Heart right ventricle (tissue), 16 donors: ENCODE data around the gene POU2F3. TPM values are rescaled to one million over a fixed set of nuclear protein-coding genes. Genes with fewer than 3 reads are reported as not detected.

ENCODE experiments used
- ATAC-seq, 8 donors: fragments of 200-7000 bp; cut with Tn5 transposase; one replicate each; pipeline ENCODE4 v1.9.1; 2020; ENCODE audit warnings: mild to moderate bottlenecking in 8 of 8, moderate library complexity in 8 of 8, moderate number of reproducible peaks in 1 of 8
- DNase-seq, 2 donors: peaks; one replicate each; pipeline ENCODE4 v3.0.0-alpha.2; 2020
- H3K27ac ChIP-seq, 10 donors: fragments of 200-600 bp; sonication (generic) in 2 of 10; one replicate each; pipeline versions ENCODE4 v1.5.0 to v1.8.0; 2020 to 2022; ENCODE audit warnings: mild to moderate bottlenecking in 3 of 10
- H3K27me3 ChIP-seq, 7 donors: fragments of 200-600 bp; one replicate each; pipeline ENCODE4 v1.8.0; 2021 to 2022; ENCODE audit warnings: mild to moderate bottlenecking in 2 of 7
- H3K36me3 ChIP-seq, 9 donors: fragments of 200-600 bp; sonication (generic) in 1 of 9; one replicate each; pipeline versions ENCODE4 v1.5.0 to v1.8.0; 2020 to 2022; ENCODE audit warnings: mild to moderate bottlenecking in 2 of 9
- H3K4me1 ChIP-seq, 9 donors: fragments of 200-600 bp; sonication (generic) in 1 of 9; one replicate each; pipeline versions ENCODE4 v1.5.0 to v1.8.0; 2020 to 2022; ENCODE audit warnings: mild to moderate bottlenecking in 4 of 9
- H3K4me3 ChIP-seq, 10 donors: fragments of 200-600 bp; sonication (generic) in 2 of 10; one replicate each; pipeline versions ENCODE4 v1.5.0 to v1.8.0; 2020 to 2022; ENCODE audit warnings: mild to moderate bottlenecking in 7 of 10, moderate library complexity in 2 of 10
- H3K9me3 ChIP-seq, 11 donors: fragments of 200-600 bp in 10 of 11; sonication (generic) in 2 of 11; one replicate each; pipeline versions ENCODE4 v1.5.0 to v1.8.0; 2013 to 2022; ENCODE audit warnings: mild to moderate bottlenecking in 2 of 11, control low read depth in 1 of 11, moderate library complexity in 1 of 11
- CTCF ChIP-seq, 9 donors: fragments of 200-600 bp; sonication (generic) in 2 of 9; IDR thresholded peaks; one replicate each; pipeline versions ENCODE4 v1.5.0 to v1.8.0; 2021 to 2022; ENCODE audit warnings: antibody characterized with exemption in 9 of 9, mild to moderate bottlenecking in 5 of 9, moderate library complexity in 1 of 9
- WGBS, 2 donors: extraction: QIAGEN DNeasy Blood & Tissue Kit; methylation state at CpG; one replicate each; pipeline ENCODE4 v1.1.7; 2013; ENCODE audit warnings: inconsistent platforms in 1 of 2; 5-methylcytosine and 5-hydroxymethylcytosine counted together
- intact Hi-C, 10 donors: fragments of 100-400 bp; cut with DNase I; formaldehyde crosslinking; loops; one replicate each; pipeline versions ENCODE4 v1.11.1 to v1.14.2; 2022
- polyA plus RNA-seq, 2 donors: library from polyadenylated mRNA; stranded (reverse); fragments of 200-250 nt; gene quantifications; one replicate each; pipeline ENCODE4 v1.2.3, GENCODE V29; 2013
- total RNA-seq, 10 donors: library from RNA; stranded (reverse); fragmentation: NEBNext Ultra II Directional in 3 of 10; extraction: Animal tissue kit (Norgen Biotek cat#: 25700) in 3 of 10; gene quantifications; one replicate each; pipeline versions ENCODE4 v1.2.1 to v1.2.4, GENCODE V29; 2021 to 2023
- donor health status: Arrhythmogenic right ventricular cardiomyopathy.
- donor health status: ischemic (EF 13 %, LVEDD 7.1; RV severe dilation, severe dysfunction).
- donor health status: healthy with polysubstance abuse.
- donor health status: DM: no; HTN: yes; CAD: no.
- donor health status: DM: no; HTN: no; CAD: no.
- donor health status: ischemic (EF 25% LVEDD 6.9; RV normal size, moderate dysfunction).
- donor health status: ischemic (EF 25% LVEDD 5.7; RV mildly dilated, moderate dysfunction).
- donor health status: healthy.
- donor health status: DM: yes; HTN: yes; CAD: no.
- donor health status: Ischemic cardiomyopathy.
- donor health status: ischemic (EF 35%, LVEDD 5.7; RV mildly dilated, moderate dysfunction).
- donor health status: nonischemic (EF 11% LVEDD 7.7; RV severe dilation, severe dysfunction).
- donor health status: DM: yes; HTN: yes; CAD: no.
- donor health status: PGD.
- donor health status: ischemic (EF 29% LVEDD 5.4; RV normal size, mild dysfunction).
- donor health status: nonischemic (EF 23%, LVEDD 6.1; RV moderate dilation, normal function).

Gene POU2F3
- total and polyA plus RNA-seq, 12 donors = 0.03 to 0.15 TPM; not detected in 10

- H3K27ac ChIP-seq = peak overlapping the region in 6 of 10 donors; percentile 8 to 92 (median 42)
- ATAC-seq = no peak
- no peaks in the 10 kb centered on the region for H3K27me3 ChIP-seq
- 74 to 77% methylated on average over 9 of the region's 9 CpGs for WGBS, 2 donors
- peaks cover 0 to 9% (median 0%) of the 10 kb centered on the region in 9 donors for H3K36me3 ChIP-seq
- H3K4me3 ChIP-seq = no peak overlapping the region
- peaks cover 5 to 100% (median 78%) of the 10 kb centered on the region in 9 donors for H3K4me1 ChIP-seq
- TF ChIP-seq CTCF (IDR thresholded peaks at IDR 0.05) = no peak
- DNase-seq = no peak
- intact Hi-C loops = loop anchor here in 2 of 10 donors (5.0 to 10.0 kb wide), 2 partner anchors 38 to 555 kb away; no protein-coding TSS in a partner anchor
- no peaks in the 10 kb centered on the region for H3K9me3 ChIP-seq
Measured at GRCh38 chr11:120219938-120220746, 19.8 kb upstream of the POU2F3 start.

DNA sequence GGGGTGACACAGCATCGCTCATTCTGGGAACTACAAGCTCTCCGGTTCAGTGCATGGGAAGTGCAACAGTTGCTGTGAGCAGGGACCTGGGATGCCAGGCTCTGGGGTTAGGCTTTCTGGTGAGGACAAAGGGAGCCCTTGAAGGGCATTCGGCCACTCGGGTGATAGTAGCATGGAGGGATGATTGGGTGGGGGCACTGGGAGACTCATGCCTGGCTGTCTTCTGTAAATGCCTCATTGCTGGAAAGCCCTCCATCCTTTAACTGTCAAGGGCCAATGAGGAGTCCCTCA is 19.2 kb upstream of the POU2F3 start:
- Histone ChIP-seq H3K4me3 (no peak overlapping the region), H3K27ac (peak overlapping the region in 1 of 10 donors; percentile 92), H3K27me3 (no peaks in the 10 kb centered on the region), H3K4me1 (peaks cover 5 to 100% (median 78%) of the 10 kb centered on the region in 9 donors), H3K9me3 (no peaks in the 10 kb centered on the region), H3K36me3 (peaks cover 0 to 9% (median 0%) of the 10 kb centered on the region in 9 donors)
- ATAC-seq (no peak), DNase-seq (no peak)
- no peak for TF ChIP-seq CTCF (IDR thresholded peaks at IDR 0.05)
- 90 to 94% methylated on average over 4 of the region's 4 CpGs for WGBS, 2 donors
- intact Hi-C loops = loop anchor here in 1 of 10 donors (10.0 kb wide), 1 partner anchor 556 kb away; no protein-coding TSS in a partner anchor

GRCh38 chr11:120221115-120221752 is 18.7 kb upstream of the POU2F3 start:
- H3K4me1 ChIP-seq = peaks cover 5 to 98% (median 78%) of the 10 kb centered on the region in 9 donors
- no peaks in the 10 kb centered on the region for H3K9me3 ChIP-seq
- no peaks in the 10 kb centered on the region for H3K27me3 ChIP-seq
- H3K4me3 ChIP-seq = no peak overlapping the region
- TF ChIP-seq CTCF (IDR thresholded peaks at IDR 0.05) = no peak
- H3K36me3 ChIP-seq = peaks cover 0 to 9% (median 0%) of the 10 kb centered on the region in 9 donors
- H3K27ac ChIP-seq = peak overlapping the region in 3 of 10 donors; percentile 31 to 92 (median 56)
- intact Hi-C loops = loop anchor here in 1 of 10 donors (10.0 kb wide), 1 partner anchor 556 kb away; no protein-coding TSS in a partner anchor
- WGBS, 2 donors = 80 to 83% methylated on average over 1 of the region's 1 CpG
- ATAC-seq (no peak), DNase-seq (no peak)

DNA sequence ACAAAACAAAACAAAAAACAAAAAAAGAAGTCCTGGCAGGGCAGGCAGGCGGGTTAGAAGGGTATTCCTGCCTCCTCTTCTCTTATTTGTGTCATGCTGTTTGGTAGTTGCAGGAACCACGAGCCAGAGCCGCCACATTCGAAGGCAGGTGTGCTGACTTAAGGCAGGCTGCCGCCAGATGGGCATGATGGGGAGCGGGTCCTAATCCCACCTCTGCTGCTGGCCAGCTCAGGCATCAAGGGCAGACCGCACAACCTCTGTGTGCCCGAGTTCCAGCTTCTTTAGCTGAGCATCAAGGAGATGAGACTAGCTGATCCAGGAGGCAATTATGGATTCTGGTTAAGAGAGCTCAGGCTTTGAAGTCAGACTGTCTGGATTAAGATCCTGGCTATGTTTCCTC is 17.0 kb upstream of the POU2F3 start:
- no peak for DNase-seq
- no peaks in the 10 kb centered on the region for H3K9me3 ChIP-seq
- H3K4me3 ChIP-seq = no peak overlapping the region
- H3K4me1 ChIP-seq = peaks cover 3 to 88% (median 66%) of the 10 kb centered on the region in 9 donors
- no peak for ATAC-seq
- peaks cover 0 to 15% (median 0%) of the 10 kb centered on the region in 9 donors for H3K36me3 ChIP-seq
- no peaks in the 10 kb centered on the region for H3K27me3 ChIP-seq
- 88 to 95% methylated on average over 8 of the region's 8 CpGs for WGBS, 2 donors
- intact Hi-C loops = loop anchor here in 1 of 10 donors (10.0 kb wide), 1 partner anchor 558 kb away; no protein-coding TSS in a partner anchor
- TF ChIP-seq CTCF (IDR thresholded peaks at IDR 0.05) = no peak
- peak overlapping the region in 2 of 10 donors; percentile 56 to 92 for H3K27ac ChIP-seq
